WTC11 (cell line): ENCODE data around the gene PEAK1.

ENCODE experiments used
- FOXJ3 ChIP-seq: sonication (generic); formaldehyde crosslinking; IDR thresholded peaks from 2 replicates; pipeline ENCODE4 v1.9.0; 2021; ENCODE audit warnings: missing genetic modification reagents, mild to moderate bottlenecking, borderline replicate concordance
- IRF2 ChIP-seq: sonication (generic); formaldehyde crosslinking; IDR thresholded peaks from 2 replicates; pipeline ENCODE4 v1.8.0; 2022; ENCODE audit warnings: low read depth, missing genetic modification reagents, borderline replicate concordance
- OVOL2 ChIP-seq: fragments of 250-450 bp; sonication (Bioruptor Pico); IDR thresholded peaks from 2 replicates; pipeline ENCODE4 v1.9.0; 2021; ENCODE audit warnings: mild to moderate bottlenecking, borderline replicate concordance
- SP1 ChIP-seq: sonication (generic); formaldehyde crosslinking; conservative IDR thresholded peaks from 2 replicates; pipeline ENCODE4 v1.8.1; 2022; ENCODE audit warnings: missing genetic modification reagents
- TF ChIP-seq, protein P1 (sequence below): fragments of 200-600 bp; IDR thresholded peaks from 2 replicates; pipeline ENCODE4 v1.8.0; 2022; ENCODE audit warnings: antibody characterized with exemption
- TF ChIP-seq, protein P2 (sequence below): sonication (generic); formaldehyde crosslinking; IDR thresholded peaks from 2 replicates; pipeline ENCODE4 v1.8.0; 2022; ENCODE audit warnings: mild to moderate bottlenecking, missing genetic modification reagents

DNA sequence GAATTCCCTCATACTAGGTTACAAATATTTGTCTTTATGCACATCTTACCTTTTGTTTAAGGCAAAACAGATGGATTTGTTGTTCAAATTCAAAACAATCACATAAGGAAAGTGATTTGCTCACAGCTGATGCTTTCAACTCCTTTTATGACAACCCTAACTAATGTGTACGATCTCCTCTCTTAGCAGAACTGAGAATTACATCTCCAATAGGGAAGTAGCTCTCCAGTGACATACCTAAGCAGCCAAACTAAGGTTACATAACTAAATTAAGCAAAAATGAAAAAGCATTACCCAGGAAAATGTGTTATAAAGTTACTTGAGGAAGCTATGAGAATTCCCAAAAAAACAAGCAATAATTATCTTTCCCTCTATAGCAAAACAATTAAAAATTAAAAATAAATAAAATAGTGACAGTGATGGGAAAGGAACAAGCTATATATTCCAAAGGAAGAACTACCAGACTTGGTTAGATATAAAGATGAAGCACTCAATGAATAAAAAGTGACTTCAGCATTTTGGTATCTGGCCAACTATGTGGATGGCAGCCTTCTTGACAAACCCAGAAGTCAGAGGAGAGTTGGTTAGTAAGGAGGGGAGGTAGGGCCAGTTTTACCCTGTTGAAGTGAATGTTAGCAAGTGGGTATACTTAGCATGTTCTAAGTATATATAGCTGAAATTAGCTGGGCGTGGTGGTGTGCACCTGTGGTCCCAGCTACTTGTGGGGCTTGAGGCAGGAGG, 32.4 kb downstream of the PEAK1 start:
- TF ChIP-seq, protein P1, sequence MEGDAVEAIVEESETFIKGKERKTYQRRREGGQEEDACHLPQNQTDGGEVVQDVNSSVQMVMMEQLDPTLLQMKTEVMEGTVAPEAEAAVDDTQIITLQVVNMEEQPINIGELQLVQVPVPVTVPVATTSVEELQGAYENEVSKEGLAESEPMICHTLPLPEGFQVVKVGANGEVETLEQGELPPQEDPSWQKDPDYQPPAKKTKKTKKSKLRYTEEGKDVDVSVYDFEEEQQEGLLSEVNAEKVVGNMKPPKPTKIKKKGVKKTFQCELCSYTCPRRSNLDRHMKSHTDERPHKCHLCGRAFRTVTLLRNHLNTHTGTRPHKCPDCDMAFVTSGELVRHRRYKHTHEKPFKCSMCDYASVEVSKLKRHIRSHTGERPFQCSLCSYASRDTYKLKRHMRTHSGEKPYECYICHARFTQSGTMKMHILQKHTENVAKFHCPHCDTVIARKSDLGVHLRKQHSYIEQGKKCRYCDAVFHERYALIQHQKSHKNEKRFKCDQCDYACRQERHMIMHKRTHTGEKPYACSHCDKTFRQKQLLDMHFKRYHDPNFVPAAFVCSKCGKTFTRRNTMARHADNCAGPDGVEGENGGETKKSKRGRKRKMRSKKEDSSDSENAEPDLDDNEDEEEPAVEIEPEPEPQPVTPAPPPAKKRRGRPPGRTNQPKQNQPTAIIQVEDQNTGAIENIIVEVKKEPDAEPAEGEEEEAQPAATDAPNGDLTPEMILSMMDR: no peak
- TF ChIP-seq OVOL2 (CRISPR knock-in tag) (no peak), FOXJ3 (no peak), SP1 (CRISPR knock-in tag) (no peak), IRF2 (no peak)
- TF ChIP-seq, protein P2, sequence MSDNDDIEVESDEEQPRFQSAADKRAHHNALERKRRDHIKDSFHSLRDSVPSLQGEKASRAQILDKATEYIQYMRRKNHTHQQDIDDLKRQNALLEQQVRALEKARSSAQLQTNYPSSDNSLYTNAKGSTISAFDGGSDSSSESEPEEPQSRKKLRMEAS: no peak
